GM12891 (cell line): ENCODE results near the gene VWA5B2.

ENCODE experiments used
- DNase-seq: peaks from one replicate; pipeline ENCODE4 v3.0.0; 2011; ENCODE audit warnings: low spot score; ENCODE audit not compliant: insufficient read length
- FAIRE-seq: peaks from 2 replicates; lab custom pipeline; 2011; peaks lifted over from hg19 to GRCh38; lab: Jason Lieb, UNC
- PAX5 ChIP-seq: IDR thresholded peaks from 2 replicates; pipeline ENCODE4 v1.6.1; 2011; ENCODE audit warnings: low read length, moderate library complexity, mild to moderate bottlenecking; ENCODE audit not compliant: insufficient read depth, severe bottlenecking
- POLR2A ChIP-seq: IDR thresholded peaks from 2 replicates; pipeline ENCODE4 v1.6.1; 2011; ENCODE audit warnings: low read depth, low read length, control low read depth
- POLR2AphosphoS5 ChIP-seq: IDR thresholded peaks from 2 replicates; pipeline ENCODE4 v1.6.1; 2011; ENCODE audit warnings: low read depth, low read length, control low read depth
- POU2F2 ChIP-seq: IDR thresholded peaks from 2 replicates; pipeline ENCODE4 v1.6.1; 2011; ENCODE audit warnings: low read depth, mild to moderate bottlenecking, control low read depth, low read length, moderate library complexity
- SPI1 ChIP-seq: IDR thresholded peaks from 2 replicates; pipeline ENCODE4 v1.6.1; 2011; ENCODE audit warnings: low read depth, low read length, control low read depth
- TAF1 ChIP-seq: IDR thresholded peaks from 2 replicates; pipeline ENCODE4 v1.6.1; 2011; ENCODE audit warnings: low read depth, low read length, control low read depth

Gene VWA5B2

DNA sequence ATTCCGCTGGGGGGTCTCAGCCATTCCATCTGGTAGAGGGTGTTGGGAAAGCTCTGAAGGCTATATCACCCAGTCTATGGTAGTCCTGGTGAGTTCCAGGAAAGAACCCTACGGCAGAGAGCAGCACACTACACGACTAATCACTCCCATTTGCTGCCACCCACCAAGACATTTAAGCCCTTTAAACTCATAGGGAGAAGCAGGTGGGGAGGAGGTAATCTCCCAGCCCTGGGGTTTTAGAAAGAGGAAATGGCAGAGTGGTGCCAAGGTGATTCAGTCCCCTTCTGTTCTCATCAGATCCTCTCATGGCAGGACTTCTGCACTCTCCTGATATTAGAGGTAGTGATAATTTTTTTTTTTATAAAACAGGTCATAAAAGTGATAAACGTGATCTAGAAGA, 10.6 kb upstream of the VWA5B2 start:
- TF ChIP-seq POU2F2, result no peak
- TF ChIP-seq POLR2A, result no peak
- no peak for TF ChIP-seq PAX5
- no peak for TF ChIP-seq TAF1
- TF ChIP-seq SPI1, result no peak
- no peak for TF ChIP-seq POLR2AphosphoS5

DNA sequence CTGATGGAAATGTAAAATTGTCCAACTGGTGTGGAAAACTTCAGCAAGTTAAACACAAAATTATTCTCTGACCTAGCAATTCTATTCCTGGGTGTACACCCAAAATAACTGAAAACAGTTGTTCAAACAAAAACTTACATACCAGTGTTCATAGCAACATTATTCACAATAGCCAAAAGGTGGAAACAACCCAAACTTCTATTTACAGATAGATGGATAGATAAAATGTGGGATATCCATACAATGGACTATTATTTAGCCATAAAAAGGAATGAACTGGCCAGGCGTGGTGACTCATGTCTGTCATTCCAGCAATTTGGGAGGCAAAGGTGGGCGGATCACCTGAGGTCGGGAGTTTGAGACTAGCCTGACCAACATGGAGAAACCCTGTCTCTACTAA, 6.9 kb upstream of the VWA5B2 start:
- DNase-seq (no peak), FAIRE-seq (no peak)
- TF ChIP-seq TAF1, result no peak

More for the DNA sequence above, 10.6 kb upstream of the VWA5B2 start:
- no peak for FAIRE-seq
- no peak for DNase-seq

DNA sequence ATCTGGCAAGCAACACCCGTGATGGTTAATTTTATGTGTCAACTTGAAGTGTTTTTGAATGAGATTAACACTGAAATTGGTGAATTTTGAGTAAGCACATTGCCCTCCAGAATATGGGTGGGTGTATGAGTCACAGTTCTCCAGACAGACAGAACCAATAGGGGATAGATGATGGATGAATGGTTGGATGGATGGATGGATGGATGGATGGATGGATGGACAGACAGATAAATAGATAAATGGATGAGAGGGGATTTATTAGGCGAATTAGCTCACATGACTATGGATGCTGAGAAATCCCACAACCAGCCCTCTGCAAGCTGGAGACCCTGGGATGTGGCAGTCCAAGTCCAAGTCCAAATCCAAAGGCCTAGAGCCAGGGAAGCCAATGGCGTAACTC, 5.4 kb upstream of the VWA5B2 start:
- DNase-seq (no peak), FAIRE-seq (no peak)
- TF ChIP-seq TAF1, result no peak
- TF ChIP-seq PAX5, result no peak
- TF ChIP-seq POLR2A, result no peak
- no peak for TF ChIP-seq POLR2AphosphoS5
- TF ChIP-seq SPI1, result no peak
- TF ChIP-seq POU2F2, result no peak

DNA sequence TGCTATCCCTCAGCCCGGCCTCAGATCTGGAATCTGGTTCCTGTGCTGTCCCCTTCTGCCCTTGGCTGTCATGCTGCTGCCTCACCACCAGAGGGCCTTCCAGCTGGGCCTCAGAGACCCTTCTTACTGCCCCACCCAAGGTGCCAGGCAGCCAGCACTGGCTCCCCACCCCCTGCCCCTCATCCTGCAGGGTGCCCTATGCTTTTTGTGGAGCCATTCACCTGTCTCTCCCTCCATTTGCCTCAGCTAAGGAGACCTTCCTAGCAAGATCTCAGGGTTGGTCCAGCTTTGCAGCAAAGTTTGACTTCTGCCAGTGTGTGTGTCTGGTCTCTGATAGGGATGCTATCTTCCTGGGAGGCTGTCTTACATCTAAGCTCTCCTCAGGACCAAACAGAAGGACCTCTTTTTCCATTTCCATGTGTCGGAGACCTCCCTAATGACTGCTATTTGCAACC, 1.9 kb upstream of the VWA5B2 start:
- peak; percentile 68 for DNase-seq
- FAIRE-seq, result peak; percentile 67
- TF ChIP-seq PAX5 (no peak), SPI1 (no peak), POLR2AphosphoS5 (no peak), POU2F2 (no peak), TAF1 (no peak), POLR2A (no peak)

DNA sequence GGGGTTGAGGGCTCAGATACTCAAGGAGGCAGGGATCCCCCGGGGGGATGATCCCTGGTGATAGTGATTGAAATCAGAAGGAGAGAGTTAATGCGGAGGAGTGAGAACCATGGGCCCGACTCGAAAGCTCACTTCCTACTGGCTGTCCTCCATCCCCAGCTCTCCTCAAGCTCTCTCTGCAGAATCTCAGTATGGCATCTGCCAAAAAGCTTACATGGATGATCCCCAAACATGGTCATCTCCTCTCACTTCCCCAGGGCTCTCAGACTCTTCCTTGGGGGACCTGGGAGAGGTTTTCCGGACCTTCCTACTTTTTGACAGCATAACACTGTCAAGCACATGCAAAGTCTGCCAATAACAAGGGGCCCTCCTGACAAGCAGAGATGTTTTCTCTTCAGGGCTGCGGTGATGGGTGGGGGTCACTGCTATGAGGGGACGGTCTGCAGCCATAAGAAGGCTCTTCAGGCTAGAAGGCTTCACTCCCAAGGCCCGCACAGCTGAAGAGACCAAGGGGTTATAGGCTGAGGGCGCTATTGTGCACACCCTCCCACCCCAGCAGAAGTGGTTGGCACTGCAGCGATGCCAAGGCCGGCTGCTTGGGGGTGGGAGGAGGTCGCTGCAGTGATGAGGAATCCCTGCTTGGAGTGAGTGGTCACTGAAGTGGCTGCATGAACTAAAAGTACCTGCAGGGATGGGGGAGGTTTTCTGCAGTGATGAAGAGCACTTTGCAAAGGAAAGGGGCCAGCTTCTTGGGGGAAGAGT, 828 bp upstream of the VWA5B2 start:
- TF ChIP-seq TAF1, result no peak
- no peak for TF ChIP-seq POU2F2
- TF ChIP-seq SPI1, result no peak
- TF ChIP-seq PAX5, result no peak
- TF ChIP-seq POLR2A, result no peak
- TF ChIP-seq POLR2AphosphoS5, result no peak
- no peak for FAIRE-seq
- no peak for DNase-seq

DNA sequence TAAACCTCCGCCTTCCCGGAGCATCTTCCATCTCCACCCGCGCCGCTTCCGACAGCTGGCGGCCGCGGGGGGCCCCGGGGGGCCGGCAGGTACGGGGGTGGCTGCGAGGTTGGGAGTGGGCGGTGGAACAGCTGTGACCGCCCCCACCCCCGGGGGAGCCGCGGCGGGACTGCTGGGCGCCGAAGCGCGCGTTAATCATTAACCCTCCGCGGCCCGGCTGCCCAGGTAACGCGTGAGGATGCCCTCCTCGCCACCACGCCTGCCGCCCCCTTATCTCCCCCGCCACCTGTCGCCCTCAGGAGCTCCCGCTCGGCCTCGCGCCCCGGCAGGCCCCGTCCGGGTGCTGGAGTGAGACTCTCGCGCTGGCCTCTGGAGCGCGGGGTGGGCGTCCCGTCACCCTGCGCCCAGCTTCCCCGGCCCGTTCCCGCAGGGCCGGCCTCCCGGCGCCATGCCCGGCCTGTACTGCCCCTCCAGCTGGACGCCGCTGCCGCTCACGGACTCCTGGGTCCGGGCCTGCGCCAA, 757 bp downstream of the VWA5B2 start:
- no peak for DNase-seq
- FAIRE-seq, result no peak
- no peak for TF ChIP-seq PAX5
- no peak for TF ChIP-seq POLR2A
- no peak for TF ChIP-seq POU2F2
- no peak for TF ChIP-seq POLR2AphosphoS5
- no peak for TF ChIP-seq TAF1
- TF ChIP-seq SPI1, result no peak

DNA sequence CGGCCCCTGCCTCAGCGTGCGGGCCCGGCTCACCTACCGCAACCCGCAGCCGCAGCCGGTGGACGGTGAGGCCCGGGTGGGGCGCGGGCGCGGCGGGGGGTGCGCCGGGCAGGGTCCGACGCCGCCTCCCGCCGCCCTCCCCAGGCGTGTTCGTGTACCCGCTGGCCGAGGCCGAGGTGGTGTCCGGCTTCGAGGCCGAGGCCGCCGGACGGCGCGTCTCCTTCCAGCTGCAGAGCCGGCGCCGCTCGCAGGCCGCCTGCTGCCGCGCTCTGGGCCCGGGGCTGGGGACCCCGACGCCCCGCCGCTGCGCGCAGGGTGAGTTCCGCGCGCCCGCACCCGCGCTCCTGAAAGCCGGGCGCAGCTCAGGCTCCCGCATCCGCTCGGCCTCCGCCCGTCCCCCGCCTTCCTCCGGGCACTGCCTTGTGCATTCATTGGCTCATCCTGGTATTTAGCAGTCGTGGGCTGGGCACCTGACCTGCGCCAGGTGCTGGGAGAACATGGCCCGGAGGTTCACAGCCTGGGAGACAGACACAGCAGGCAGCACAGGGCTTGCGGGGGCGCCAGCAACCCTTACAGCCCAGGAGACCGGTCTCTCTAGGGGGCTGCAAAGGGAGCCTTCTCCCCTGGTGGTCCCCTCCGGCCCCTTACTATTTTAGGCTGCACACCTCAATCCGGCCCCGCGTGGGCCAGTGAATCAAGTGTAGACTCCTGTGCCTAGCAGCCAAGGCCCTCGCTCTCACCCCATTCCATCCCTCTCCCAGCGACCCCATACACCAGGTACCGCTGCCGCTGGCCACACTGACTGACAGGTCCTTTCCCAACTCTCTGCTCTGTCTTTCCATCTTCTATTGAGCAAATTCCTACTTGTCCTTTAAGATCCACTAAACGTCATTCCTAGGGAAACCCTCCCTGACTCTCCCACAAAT, 1.5 kb downstream of the VWA5B2 start:
- DNase-seq (no peak), FAIRE-seq (no peak)
- TF ChIP-seq POU2F2 (no peak), SPI1 (no peak), POLR2AphosphoS5 (no peak), PAX5 (no peak), TAF1 (no peak), POLR2A (no peak)

DNA sequence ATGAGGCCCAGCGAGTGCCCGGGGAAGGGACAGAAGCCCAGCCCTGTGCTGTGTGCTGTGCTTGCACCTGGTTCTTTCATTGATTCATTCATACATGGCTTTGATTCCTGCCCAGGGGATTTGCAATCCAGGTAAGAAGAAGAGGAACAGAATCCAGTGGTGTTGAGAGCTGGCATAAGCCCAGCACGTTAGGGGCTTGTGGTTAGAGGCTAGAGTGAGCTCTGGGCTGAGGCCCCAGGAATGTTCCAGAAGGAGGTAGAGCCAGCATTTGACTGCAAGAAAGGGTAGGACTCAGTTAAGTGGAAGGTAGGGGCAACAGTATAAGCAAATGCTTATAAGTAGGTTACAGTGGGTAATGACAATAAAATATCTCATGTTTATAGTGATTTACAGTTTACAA, 2.3 kb downstream of the VWA5B2 start:
- no peak for TF ChIP-seq POLR2AphosphoS5
- DNase-seq (no peak), FAIRE-seq (no peak)

DNA sequence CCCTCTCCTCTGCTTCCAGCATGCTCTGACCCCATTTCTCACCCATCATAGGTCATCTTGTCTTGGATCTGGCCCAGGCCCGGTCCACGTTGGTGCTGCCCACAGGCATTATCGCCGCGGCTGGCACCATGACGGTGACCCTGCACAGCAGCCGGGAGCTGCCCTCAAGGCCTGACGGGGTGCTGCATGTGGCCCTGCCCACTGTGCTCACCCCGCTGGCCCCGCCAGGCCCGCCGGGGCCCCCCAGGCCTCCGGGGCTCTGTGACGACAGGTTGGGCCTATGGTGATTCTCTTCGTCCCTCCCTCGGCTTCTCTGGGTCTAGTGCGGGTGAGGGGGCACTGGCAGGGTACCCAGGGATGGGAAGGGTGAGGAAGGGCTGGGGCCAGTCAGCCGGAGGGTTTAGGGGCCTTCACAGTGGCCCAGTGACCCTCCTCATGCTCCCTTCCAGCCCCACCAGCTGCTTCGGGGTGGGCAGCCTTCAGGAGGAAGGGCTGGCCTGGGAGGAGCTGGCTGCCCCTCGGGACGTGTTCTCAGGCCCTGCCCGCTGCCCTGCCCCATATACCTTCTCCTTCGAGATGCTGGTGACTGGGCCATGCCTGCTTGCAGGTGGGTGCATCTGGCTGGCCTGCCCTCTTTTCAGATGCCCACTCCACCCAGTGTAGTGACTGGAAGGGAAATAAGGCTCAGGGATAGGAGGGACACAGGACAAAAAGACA, 3.9 kb downstream of the VWA5B2 start:
- no peak for DNase-seq

More for the DNA sequence above, 3.9 kb downstream of the VWA5B2 start:
- no peak for TF ChIP-seq POLR2A
- no peak for TF ChIP-seq POU2F2
- TF ChIP-seq PAX5, result no peak
- no peak for TF ChIP-seq POLR2AphosphoS5
- TF ChIP-seq TAF1, result no peak
- TF ChIP-seq SPI1, result no peak
- FAIRE-seq, result no peak
